H1 (cell line): ENCODE results near the gene CELF2. TPM values are rescaled to one million over a fixed set of nuclear protein-coding genes. Genes with fewer than 3 reads are reported as not detected.

ENCODE experiments used
- CHD7 ChIP-seq: fragments of 300-600 bp; sonication (generic); IDR thresholded peaks from 2 replicates; pipeline ENCODE4 v1.7.1; 2012; ENCODE audit warnings: low read length, moderate library complexity, mild to moderate bottlenecking, inconsistent platforms; ENCODE audit not compliant: insufficient replicate concordance
- EZH2 ChIP-seq: fragments of 200-600 bp; sonication (generic); IDR thresholded peaks from 2 replicates; pipeline ENCODE4 v1.7.1; 2012; ENCODE audit warnings: low read depth, mild to moderate bottlenecking, moderate library complexity, low read length, inconsistent platforms; ENCODE audit not compliant: severe bottlenecking
- SIRT6 ChIP-seq: IDR thresholded peaks from one replicate; pipeline ENCODE4 v1.7.1; 2012; ENCODE audit warnings: low read length, inconsistent platforms
- TAF7 ChIP-seq: optimal IDR thresholded peaks from 2 replicates; pipeline ENCODE3; 2011; ENCODE audit warnings: low read depth, mild to moderate bottlenecking, inconsistent platforms, low read length, moderate library complexity, borderline replicate concordance
- USF2 ChIP-seq: IDR thresholded peaks from 2 replicates; pipeline ENCODE4 v1.6.1; 2011; ENCODE audit warnings: low read length, improper control_type of control experiment
- polyA plus RNA-seq, 7 experiments: library from polyadenylated mRNA; depleted of rRNA in 3 of 7; stranded (reverse) in 5 of 7; unstranded in 2 of 7; fragments of >200 nt in 5 of 7; fragments of 200-250 nt in 2 of 7; gene quantifications; 1 replicate in 5 of 7; 2 replicates in 1 of 7; 4 replicates in 1 of 7; pipeline versions ENCODE4 v1.2.1 to v1.2.3, GENCODE V29; 2011 to 2013; ENCODE audit warnings: missing spikeins in 2 of 7, mixed read lengths in 2 of 7
- total RNA-seq: library from RNA; stranded (reverse); fragmentation: NEBNext Ultra II Directional; extraction: Animal tissue kit (Norgen Biotek cat#: 25700); gene quantifications from 2 replicates; pipeline ENCODE4 v1.2.1, GENCODE V29; 2021

CELF2 gene
- total and polyA plus RNA-seq, 2 of the 8 experiments (the other 6 are each of a cell fraction or from before 2014, with no cell fraction given): 18.3 to 22.7 TPM

- no peak for TF ChIP-seq USF2
- TF ChIP-seq CHD7: no peak
- TF ChIP-seq EZH2: no peak
- TF ChIP-seq SIRT6: no peak
- TF ChIP-seq TAF7: no peak
- TF ChIP-seq, all 59 proteins: peak for 0
Observed at GRCh38 chr10:10977978-10978377, 39.7 kb upstream of the CELF2 start (continued).
